GM13977 (cell line): ENCODE data around the gene REPIN1.

Experiments used
- DNase-seq: peaks from one replicate; pipeline ENCODE4 v3.0.0; 2012; ENCODE audit warnings: low spot score
- CTCF ChIP-seq: IDR thresholded peaks from 2 replicates; pipeline ENCODE4 v1.5.1; 2012; ENCODE audit warnings: mild to moderate bottlenecking, control low read depth; ENCODE audit not compliant: insufficient read depth; ENCODE audit errors: extremely low read depth, missing control alignments
- in situ Hi-C: fragments of 300-500 bp; cut with MboI; formaldehyde crosslinking; loops from one replicate; pipeline ENCODE4 v1.12.0; 2022; ENCODE audit warnings: low sequenced_read_pairs, low pct_unique_long_range_greater_than_20kb, mixed read lengths, inconsistent platforms; ENCODE audit not compliant: unreplicated experiment

The REPIN1 gene

GRCh38 chr7:150408393-150409299 is 40.0 kb downstream of the REPIN1 start:
- in situ Hi-C loops: no loop called here
- TF ChIP-seq CTCF: no peak

GRCh38 chr7:150409300-150410030 is 40.8 kb downstream of the REPIN1 start:
- DNase-seq: no peak
- no peak for TF ChIP-seq CTCF
- in situ Hi-C loops: no loop called here

More at GRCh38 chr7:150408393-150409299, 40.0 kb downstream of the REPIN1 start:
- peak; percentile 80 for DNase-seq

GRCh38 chr7:150410131-150410530 is 41.5 kb downstream of the REPIN1 start:
- no peak for DNase-seq
- TF ChIP-seq CTCF: no peak
- in situ Hi-C loops: no loop called here

GRCh38 chr7:150410680-150411346 is 42.2 kb downstream of the REPIN1 start:
- no peak for DNase-seq
- TF ChIP-seq CTCF: no peak
- in situ Hi-C loops: no loop called here

GRCh38 chr7:150411606-150412005 is 43.0 kb downstream of the REPIN1 start:
- no peak for TF ChIP-seq CTCF
- no peak for DNase-seq
- in situ Hi-C loops: no loop called here

GRCh38 chr7:150412016-150412415 is 43.4 kb downstream of the REPIN1 start:
- no peak for DNase-seq
- no peak for TF ChIP-seq CTCF
- in situ Hi-C loops: no loop called here
